MCF 10A (cell line): Measurements from ENCODE around the gene PUM2. TPM values are rescaled to one million over a fixed set of nuclear protein-coding genes. Genes with fewer than 3 reads are reported as not detected.

ENCODE experiments used
- BruUV-seq: library from RNA; stranded (reverse); fragments of 400-500 nt; replicated peaks from 2 replicates; lab custom pipeline; 2021; lab: Mats Ljungman, UMichigan
- CTCF ChIA-PET: fragments of 300-600 bp; sonication (Branson Sonifier 250); formaldehyde crosslinking; extraction: SDS; loops from one replicate; lab custom pipeline; 2021; ENCODE audit warnings: antibody characterized with exemption, inconsistent platforms; lab: Yijun Ruan, JAX
- POLR2A ChIA-PET: fragments of 300-600, 350-650 bp; sonication (Branson Sonifier 250); formaldehyde crosslinking; extraction: SDS; loops from one replicate; lab custom pipeline; 2020; ENCODE audit warnings: antibody characterized with exemption, inconsistent platforms; lab: Yijun Ruan, JAX
- DNase-seq: peaks from one replicate; pipeline ENCODE4 v3.0.0-alpha.2; 2018; ENCODE audit not compliant: unreplicated experiment
- H3K27ac Mint-ChIP-seq: one replicate; pipeline ENCODE4 v1.8.0; 2022; ENCODE audit warnings: mild to moderate bottlenecking, low read depth, mixed read lengths; ENCODE audit not compliant: unreplicated experiment
- H3K27me3 Mint-ChIP-seq: one replicate; pipeline ENCODE4 v1.8.0; 2022; ENCODE audit warnings: mixed read lengths; ENCODE audit not compliant: insufficient read depth, unreplicated experiment
- H3K36me3 Mint-ChIP-seq: one replicate; pipeline ENCODE4 v1.8.0; 2022; ENCODE audit warnings: mild to moderate bottlenecking, moderate library complexity, mixed read lengths; ENCODE audit not compliant: insufficient read depth, unreplicated experiment
- H3K4me1 Mint-ChIP-seq: one replicate; pipeline ENCODE4 v1.8.0; 2022; ENCODE audit warnings: mixed read lengths; ENCODE audit not compliant: insufficient read depth, unreplicated experiment
- H3K4me3 Mint-ChIP-seq: one replicate; pipeline ENCODE4 v1.8.0; 2022; ENCODE audit warnings: mild to moderate bottlenecking, moderate library complexity, mixed read lengths; ENCODE audit not compliant: unreplicated experiment
- H3K9me3 Mint-ChIP-seq: one replicate; pipeline ENCODE4 v1.8.0; 2022; ENCODE audit warnings: mixed read lengths; ENCODE audit not compliant: unreplicated experiment
- intact Hi-C: fragments of 100-400 bp; cut with micrococcal nuclease; formaldehyde crosslinking; loops from 2 replicates; pipeline ENCODE4 v1.14.1; 2022
- total RNA-seq: library from RNA; stranded (reverse); gene quantifications from 2 replicates; pipeline ENCODE4 v1.2.3, GENCODE V29; 2022
- TF ChIP-seq, protein P1 (sequence below): fragments of 200-600 bp; IDR thresholded peaks from one replicate; pipeline ENCODE4 v1.8.0; 2022; ENCODE audit warnings: antibody characterized with exemption, mild to moderate bottlenecking; ENCODE audit not compliant: unreplicated experiment

Gene PUM2
- total RNA-seq, 1 experiment from 2014 or later: 86.7 TPM

DNA sequence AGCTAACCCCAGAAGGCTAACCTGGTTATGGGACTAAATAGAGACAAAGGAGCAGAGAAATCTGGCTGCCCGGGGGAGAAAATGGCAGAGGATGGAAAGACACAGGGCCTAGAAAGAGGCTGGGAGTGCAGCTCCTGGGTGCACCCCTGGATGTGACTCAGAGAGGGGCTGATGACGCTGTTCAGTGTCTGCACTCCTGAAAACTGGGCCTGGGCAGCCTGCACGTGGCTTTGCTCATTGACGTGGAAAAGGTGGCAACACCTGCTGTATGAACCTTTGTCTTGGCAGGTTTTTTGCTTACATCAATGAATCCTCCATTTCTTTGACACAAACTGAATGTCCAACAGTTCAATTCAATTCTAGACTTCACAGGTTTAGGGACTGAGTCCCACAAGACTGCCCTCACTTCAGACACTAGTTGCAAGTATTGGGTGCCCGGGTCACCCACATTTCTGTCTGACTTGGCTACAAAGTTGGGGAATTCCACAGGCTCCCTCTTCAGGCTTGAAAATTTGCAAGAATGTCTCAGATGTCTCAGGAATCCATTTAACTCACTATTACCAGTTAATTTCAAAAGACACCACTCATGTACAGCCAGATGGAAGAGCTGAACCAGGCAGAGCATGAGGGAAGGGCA is 47.3 kb upstream of the PUM2 start:
- no peak for DNase-seq
- Mint-ChIP-seq H3K27me3 (no peaks in the 10 kb centered on the region), H3K27ac (no peak overlapping the region), H3K9me3 (no peaks in the 10 kb centered on the region), H3K4me1 (peaks cover 25% of the 10 kb centered on the region), H3K36me3 (no peaks in the 10 kb centered on the region), H3K4me3 (no peak overlapping the region)
- ChIA-PET CTCF (interaction anchor here (0.7 to 7.1 kb wide), 10 partner anchors 13 to 263 kb away, joined by 3 to 78 read pairs (median 18); partner anchors contain the start of genes HS1BP3 and RHOB), POLR2A (interaction anchor here (0.5 to 0.6 kb wide), 2 partner anchors 41 to 49 kb away, joined by 3 read pairs; partner anchors contain the start of gene RHOB)
- no TSS peak for BruUV-seq
- intact Hi-C loops: loop anchor here (2.0 to 5.0 kb wide), 2 partner anchors 41 to 564 kb away; no protein-coding TSS in a partner anchor
- TF ChIP-seq, protein P1, sequence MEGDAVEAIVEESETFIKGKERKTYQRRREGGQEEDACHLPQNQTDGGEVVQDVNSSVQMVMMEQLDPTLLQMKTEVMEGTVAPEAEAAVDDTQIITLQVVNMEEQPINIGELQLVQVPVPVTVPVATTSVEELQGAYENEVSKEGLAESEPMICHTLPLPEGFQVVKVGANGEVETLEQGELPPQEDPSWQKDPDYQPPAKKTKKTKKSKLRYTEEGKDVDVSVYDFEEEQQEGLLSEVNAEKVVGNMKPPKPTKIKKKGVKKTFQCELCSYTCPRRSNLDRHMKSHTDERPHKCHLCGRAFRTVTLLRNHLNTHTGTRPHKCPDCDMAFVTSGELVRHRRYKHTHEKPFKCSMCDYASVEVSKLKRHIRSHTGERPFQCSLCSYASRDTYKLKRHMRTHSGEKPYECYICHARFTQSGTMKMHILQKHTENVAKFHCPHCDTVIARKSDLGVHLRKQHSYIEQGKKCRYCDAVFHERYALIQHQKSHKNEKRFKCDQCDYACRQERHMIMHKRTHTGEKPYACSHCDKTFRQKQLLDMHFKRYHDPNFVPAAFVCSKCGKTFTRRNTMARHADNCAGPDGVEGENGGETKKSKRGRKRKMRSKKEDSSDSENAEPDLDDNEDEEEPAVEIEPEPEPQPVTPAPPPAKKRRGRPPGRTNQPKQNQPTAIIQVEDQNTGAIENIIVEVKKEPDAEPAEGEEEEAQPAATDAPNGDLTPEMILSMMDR: no peak

GRCh38 chr2:20396356-20397000 is 45.8 kb upstream of the PUM2 start:
- intact Hi-C loops: loop anchor here (1.0 to 5.0 kb wide), 5 partner anchors 42 to 566 kb away; no protein-coding TSS in a partner anchor
- DNase-seq: no peak
- Mint-ChIP-seq H3K4me1 (peaks cover 34% of the 10 kb centered on the region), H3K27me3 (no peaks in the 10 kb centered on the region), H3K27ac (no peak overlapping the region), H3K4me3 (no peak overlapping the region), H3K9me3 (no peaks in the 10 kb centered on the region), H3K36me3 (no peaks in the 10 kb centered on the region)
- TF ChIP-seq, protein P1: no peak
- POLR2A ChIA-PET: interaction anchor here (0.5 to 0.6 kb wide), 2 partner anchors 44 to 53 kb away, joined by 3 read pairs; no protein-coding TSS in a partner anchor
- no TSS peak for BruUV-seq
- CTCF ChIA-PET: interaction anchor here (0.6 to 7.1 kb wide), 39 partner anchors 9 to 390 kb away, joined by 3 to 78 read pairs (median 4); partner anchors contain the start of genes HS1BP3 and RHOB

- ChIA-PET CTCF (interaction anchor here (0.6 to 2.1 kb wide), 4 partner anchors 240 to 602 kb away, joined by 3 to 9 read pairs (median 4); no protein-coding TSS in a partner anchor), POLR2A (no interaction called here)
- no peaks in the 10 kb centered on the region for H3K9me3 Mint-ChIP-seq
- intact Hi-C loops: no loop called here
- no peak overlapping the region for H3K27ac Mint-ChIP-seq
- H3K4me1 Mint-ChIP-seq: peaks cover 21% of the 10 kb centered on the region
- no peak for DNase-seq
- no peak overlapping the region for H3K4me3 Mint-ChIP-seq
- BruUV-seq: no TSS peak
- H3K36me3 Mint-ChIP-seq: no peaks in the 10 kb centered on the region
- TF ChIP-seq, protein P1: no peak
- H3K27me3 Mint-ChIP-seq: no peaks in the 10 kb centered on the region
Measured at GRCh38 chr2:20393986-20394385, 43.3 kb upstream of the PUM2 start.
